ENCODE results near the gene EIF4E. TPM values are rescaled to one million over a fixed set of nuclear protein-coding genes. Genes with fewer than 3 reads are reported as not detected.

Gene EIF4E
- polyA plus RNA-seq, 1 donor (not counting 4 experiments of a cell fraction or from before 2014, with no cell fraction given) = 150 TPM

DNA sequence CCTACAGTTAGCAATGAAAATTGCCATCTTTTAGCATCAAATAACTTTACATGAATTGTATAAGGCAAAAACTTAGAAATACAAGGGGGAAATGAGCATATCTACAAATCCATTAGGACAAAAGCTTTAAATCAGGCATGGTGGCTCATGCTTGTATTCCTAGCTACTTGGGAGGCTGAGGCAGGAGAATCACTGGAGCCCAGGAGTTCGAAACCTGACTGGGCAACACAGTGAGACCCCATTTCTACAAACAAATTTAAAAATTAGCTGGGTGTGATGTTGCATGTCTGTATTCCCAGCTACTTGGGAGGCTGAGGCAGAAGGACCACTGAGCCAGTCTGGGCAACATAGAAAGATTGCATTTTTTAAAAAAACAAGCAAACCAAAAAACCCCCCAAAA lies 61.3 kb downstream of the EIF4E start:
- TF ChIP-seq EZH2 (IDR thresholded peaks at IDR 0.05; ENCODE audit: low read length) = no peak
- TF ChIP-seq, protein P1, sequence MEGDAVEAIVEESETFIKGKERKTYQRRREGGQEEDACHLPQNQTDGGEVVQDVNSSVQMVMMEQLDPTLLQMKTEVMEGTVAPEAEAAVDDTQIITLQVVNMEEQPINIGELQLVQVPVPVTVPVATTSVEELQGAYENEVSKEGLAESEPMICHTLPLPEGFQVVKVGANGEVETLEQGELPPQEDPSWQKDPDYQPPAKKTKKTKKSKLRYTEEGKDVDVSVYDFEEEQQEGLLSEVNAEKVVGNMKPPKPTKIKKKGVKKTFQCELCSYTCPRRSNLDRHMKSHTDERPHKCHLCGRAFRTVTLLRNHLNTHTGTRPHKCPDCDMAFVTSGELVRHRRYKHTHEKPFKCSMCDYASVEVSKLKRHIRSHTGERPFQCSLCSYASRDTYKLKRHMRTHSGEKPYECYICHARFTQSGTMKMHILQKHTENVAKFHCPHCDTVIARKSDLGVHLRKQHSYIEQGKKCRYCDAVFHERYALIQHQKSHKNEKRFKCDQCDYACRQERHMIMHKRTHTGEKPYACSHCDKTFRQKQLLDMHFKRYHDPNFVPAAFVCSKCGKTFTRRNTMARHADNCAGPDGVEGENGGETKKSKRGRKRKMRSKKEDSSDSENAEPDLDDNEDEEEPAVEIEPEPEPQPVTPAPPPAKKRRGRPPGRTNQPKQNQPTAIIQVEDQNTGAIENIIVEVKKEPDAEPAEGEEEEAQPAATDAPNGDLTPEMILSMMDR (optimal IDR thresholded peaks at IDR 0.05 in 1 of 3, IDR thresholded peaks at IDR 0.05 in 1 of 3, conservative IDR thresholded peaks at IDR 0.05 in 1 of 3; ENCODE audit: extremely low read depth in 1 of 3, insufficient read depth in 2 of 3, low read length in 3 of 3) = no peak
- H3K27ac ChIP-seq (ENCODE audit: control insufficient read depth, insufficient read depth, low read length) = no peak overlapping the region
- no peak overlapping the region for H3K9ac ChIP-seq (ENCODE audit: control insufficient read depth, extremely low read depth, insufficient read depth, low read length)
- dilution Hi-C loops (cut with MboI; ENCODE audit: extremely low pct_ligation_motif_present, low sequenced_read_pairs) = no loop called here
- no peak overlapping the region for H2AFZ ChIP-seq (ENCODE audit: control insufficient read depth, low read length)
- H3K36me3 ChIP-seq (ENCODE audit: control insufficient read depth in 2 of 2, extremely low read depth in 1 of 2, insufficient read depth in 2 of 2, low read length in 2 of 2) = no peaks in the 10 kb centered on the region
- no peaks in the 10 kb centered on the region for H3K27me3 ChIP-seq (ENCODE audit: control insufficient read depth, extremely low read depth, insufficient read depth, low read length)
- no peaks in the 10 kb centered on the region for H4K20me1 ChIP-seq (ENCODE audit: control insufficient read depth, extremely low read depth, insufficient read depth, low read length)
- H3K79me2 ChIP-seq (ENCODE audit: control insufficient read depth, insufficient read depth, low read length) = no peaks in the 10 kb centered on the region
- H3K9me1 ChIP-seq (ENCODE audit: control insufficient read depth, extremely low read depth, insufficient read depth, low read length) = no peaks in the 10 kb centered on the region
- no peak overlapping the region for H3K4me3 ChIP-seq (ENCODE audit: control insufficient read depth in 2 of 3, extremely low read depth in 1 of 3, insufficient read depth in 2 of 3, low read depth in 1 of 3, low read length in 3 of 3)
- H3K9me3 ChIP-seq (ENCODE audit: control insufficient read depth, low read depth, low read length) = no peaks in the 10 kb centered on the region
- no peak overlapping the region for H3K4me2 ChIP-seq (ENCODE audit: control insufficient read depth, extremely low read depth, insufficient read depth, low read depth, low read length)
- no peak for FAIRE-seq
- no peak for DNase-seq (ENCODE audit: low read depth, low spot score)
- H3K4me1 ChIP-seq (ENCODE audit: control insufficient read depth, extremely low read depth, insufficient read depth, low read length) = peaks cover 2% of the 10 kb centered on the region

DNA sequence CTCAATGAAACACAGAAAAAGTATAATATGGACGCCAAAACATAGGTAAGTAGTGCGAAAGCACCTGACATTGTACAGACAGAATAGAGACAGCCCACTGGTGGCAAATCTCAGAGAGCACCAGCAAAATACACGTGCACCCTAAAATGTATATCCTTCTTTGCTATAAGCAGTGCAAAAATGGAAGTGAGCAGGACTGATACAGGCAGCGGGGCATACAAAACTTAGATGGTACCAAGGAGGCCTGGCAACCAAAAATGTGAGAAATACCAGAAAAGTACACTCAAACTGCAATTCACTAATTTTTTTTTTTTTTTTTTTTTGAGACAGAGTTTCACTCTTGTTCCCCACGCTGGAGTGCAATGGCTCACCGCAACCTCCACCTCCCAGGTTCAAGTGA lies 63.9 kb downstream of the EIF4E start:
- no peak overlapping the region for H3K4me2 ChIP-seq (ENCODE audit: control insufficient read depth, extremely low read depth, insufficient read depth, low read depth, low read length)
- H2AFZ ChIP-seq (ENCODE audit: control insufficient read depth, low read length) = no peak overlapping the region
- no peaks in the 10 kb centered on the region for H3K79me2 ChIP-seq (ENCODE audit: control insufficient read depth, insufficient read depth, low read length)
- H3K4me1 ChIP-seq (ENCODE audit: control insufficient read depth, extremely low read depth, insufficient read depth, low read length) = peaks cover 2% of the 10 kb centered on the region
- no peak for DNase-seq (ENCODE audit: low read depth, low spot score)
- no peak overlapping the region for H3K4me3 ChIP-seq (ENCODE audit: control insufficient read depth in 2 of 3, extremely low read depth in 1 of 3, insufficient read depth in 2 of 3, low read depth in 1 of 3, low read length in 3 of 3)
- no peaks in the 10 kb centered on the region for H3K36me3 ChIP-seq (ENCODE audit: control insufficient read depth in 2 of 2, extremely low read depth in 1 of 2, insufficient read depth in 2 of 2, low read length in 2 of 2)
- H3K9ac ChIP-seq (ENCODE audit: control insufficient read depth, extremely low read depth, insufficient read depth, low read length) = no peak overlapping the region
- H3K9me1 ChIP-seq (ENCODE audit: control insufficient read depth, extremely low read depth, insufficient read depth, low read length) = no peaks in the 10 kb centered on the region
- FAIRE-seq = no peak
- no peaks in the 10 kb centered on the region for H4K20me1 ChIP-seq (ENCODE audit: control insufficient read depth, extremely low read depth, insufficient read depth, low read length)
- TF ChIP-seq, protein P1 (optimal IDR thresholded peaks at IDR 0.05 in 1 of 3, IDR thresholded peaks at IDR 0.05 in 1 of 3, conservative IDR thresholded peaks at IDR 0.05 in 1 of 3; ENCODE audit: extremely low read depth in 1 of 3, insufficient read depth in 2 of 3, low read length in 3 of 3) = no peak
- TF ChIP-seq EZH2 (IDR thresholded peaks at IDR 0.05; ENCODE audit: low read length) = no peak
- H3K9me3 ChIP-seq (ENCODE audit: control insufficient read depth, low read depth, low read length) = no peaks in the 10 kb centered on the region
- no peaks in the 10 kb centered on the region for H3K27me3 ChIP-seq (ENCODE audit: control insufficient read depth, extremely low read depth, insufficient read depth, low read length)
- H3K27ac ChIP-seq (ENCODE audit: control insufficient read depth, insufficient read depth, low read length) = no peak overlapping the region
- dilution Hi-C loops (cut with MboI; ENCODE audit: extremely low pct_ligation_motif_present, low sequenced_read_pairs) = no loop called here
